Jurkat, Clone E6-1 (cell line): ENCODE measurements around the gene IQSEC1.
A peak's percentile ranks its signal among the peaks of the same experiment; 100 is the strongest.

Experiments used
- DNase-seq: peaks from one replicate; pipeline ENCODE4 v3.0.0-alpha.2; 2011; ENCODE audit warnings: low read depth, low spot score
- H3K4me3 ChIP-seq: 2 replicates; pipeline ENCODE4 v1.5.1; 2011; ENCODE audit warnings: mild to moderate bottlenecking, low read length, control low read depth, moderate library complexity

Gene IQSEC1

DNA sequence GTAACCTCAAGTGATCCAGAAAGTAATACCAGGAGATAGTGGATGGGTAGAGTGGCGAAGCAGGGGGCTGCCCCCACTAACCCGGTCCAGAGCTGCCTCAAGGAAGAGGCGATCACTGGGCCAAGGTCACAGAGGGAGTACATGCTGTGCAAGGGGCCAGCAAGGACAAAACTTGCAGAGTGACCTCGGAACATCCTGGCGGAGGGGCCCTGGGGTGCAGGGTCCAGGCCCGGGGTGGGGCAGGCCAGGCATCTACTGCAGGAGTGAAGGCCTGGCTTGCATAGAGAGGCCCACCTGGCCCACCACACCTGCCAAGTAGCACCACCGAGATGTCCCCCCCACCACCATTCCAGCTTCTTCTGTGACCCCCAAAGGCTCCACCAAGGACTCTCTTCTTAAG lies 17.6 kb downstream of the IQSEC1 start:
- no peak overlapping the region for H3K4me3 ChIP-seq
- DNase-seq = no peak

DNA sequence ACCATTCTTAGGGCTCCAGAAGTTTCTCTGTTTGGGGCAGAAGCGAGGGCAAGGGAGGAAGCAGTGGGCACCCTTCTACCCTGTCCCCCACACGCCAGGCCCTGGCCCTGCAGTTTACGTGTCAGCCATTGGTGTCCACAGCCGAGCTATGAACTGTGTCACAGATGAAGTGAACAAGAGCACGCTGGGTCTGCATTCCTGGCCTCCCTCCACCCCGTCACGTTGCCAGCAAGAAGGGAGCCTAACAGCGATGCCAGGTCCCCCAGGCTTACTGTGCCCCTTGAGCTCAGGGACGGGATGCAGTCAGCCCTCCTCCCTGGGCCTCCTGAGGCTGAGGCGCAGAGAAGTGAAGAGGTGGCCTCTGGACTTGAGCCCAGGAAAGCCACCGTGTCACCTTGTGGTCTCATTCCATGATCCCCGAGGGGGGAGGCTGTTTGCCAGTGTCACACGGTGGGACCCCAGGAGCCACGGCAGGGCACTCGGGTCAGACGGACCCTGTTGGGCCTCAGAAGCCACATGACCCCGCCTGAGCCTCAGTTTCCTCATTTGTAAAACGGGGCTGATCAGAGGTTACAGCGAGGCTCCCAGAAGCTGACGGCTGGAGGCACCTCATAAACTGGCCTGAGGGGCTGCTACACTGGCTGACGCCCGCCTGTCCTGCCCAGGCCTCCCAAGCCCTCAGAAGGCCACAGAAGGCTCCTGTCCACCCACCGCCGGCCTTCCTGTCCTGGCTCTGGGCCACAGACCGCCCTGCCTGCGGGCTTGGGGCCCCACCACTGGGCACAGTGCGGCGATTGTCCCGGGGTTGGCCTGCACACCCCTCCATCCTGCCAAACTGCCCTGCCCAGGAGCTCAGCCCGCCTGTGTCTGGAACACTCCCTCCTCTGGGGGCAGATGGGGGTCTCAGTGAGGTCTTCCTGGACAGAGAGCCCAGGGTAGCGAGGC lies 18.6 kb downstream of the IQSEC1 start:
- DNase-seq = no peak
- no peak overlapping the region for H3K4me3 ChIP-seq

DNA sequence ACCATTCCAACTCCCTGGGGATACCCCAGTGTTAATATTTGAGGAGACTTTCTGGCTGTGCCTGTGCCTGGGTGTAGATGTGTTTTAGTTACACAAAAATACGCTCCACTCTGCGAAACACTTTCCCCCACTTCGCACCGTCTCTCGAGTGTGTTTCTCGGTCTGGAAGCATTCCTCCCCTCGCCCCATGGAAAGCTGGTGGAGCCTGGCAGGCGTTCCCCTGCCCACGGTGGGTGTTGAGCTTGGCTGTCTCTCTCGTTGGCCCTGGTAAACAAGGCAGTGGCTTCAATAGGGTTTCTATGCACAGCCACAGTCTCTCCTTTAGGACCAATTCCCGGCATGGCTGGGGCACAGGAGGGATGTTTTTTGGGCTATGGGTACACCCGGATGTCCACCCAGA lies 19.3 kb downstream of the IQSEC1 start:
- DNase-seq = no peak
- no peak overlapping the region for H3K4me3 ChIP-seq

DNA sequence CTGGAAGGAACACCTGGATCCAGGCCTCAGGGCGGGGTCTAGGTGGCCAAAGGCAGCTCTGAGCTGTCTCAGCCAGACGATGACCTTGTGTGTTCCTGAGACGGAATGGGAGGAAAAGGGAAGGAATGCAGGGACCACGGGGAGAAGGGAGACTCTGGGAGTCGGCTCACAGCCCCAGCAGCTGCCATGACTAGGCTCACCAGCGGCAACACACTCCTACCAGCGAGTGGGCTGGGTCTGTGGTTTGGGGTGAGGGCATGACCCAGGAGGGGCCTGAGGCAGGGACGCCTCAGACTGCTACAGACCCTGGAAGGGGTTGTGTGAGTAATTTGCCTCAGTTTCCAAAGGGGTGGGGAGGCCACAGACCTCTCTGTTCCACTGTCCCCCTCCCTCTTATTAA lies 19.8 kb downstream of the IQSEC1 start:
- no peak overlapping the region for H3K4me3 ChIP-seq
- DNase-seq = no peak

DNA sequence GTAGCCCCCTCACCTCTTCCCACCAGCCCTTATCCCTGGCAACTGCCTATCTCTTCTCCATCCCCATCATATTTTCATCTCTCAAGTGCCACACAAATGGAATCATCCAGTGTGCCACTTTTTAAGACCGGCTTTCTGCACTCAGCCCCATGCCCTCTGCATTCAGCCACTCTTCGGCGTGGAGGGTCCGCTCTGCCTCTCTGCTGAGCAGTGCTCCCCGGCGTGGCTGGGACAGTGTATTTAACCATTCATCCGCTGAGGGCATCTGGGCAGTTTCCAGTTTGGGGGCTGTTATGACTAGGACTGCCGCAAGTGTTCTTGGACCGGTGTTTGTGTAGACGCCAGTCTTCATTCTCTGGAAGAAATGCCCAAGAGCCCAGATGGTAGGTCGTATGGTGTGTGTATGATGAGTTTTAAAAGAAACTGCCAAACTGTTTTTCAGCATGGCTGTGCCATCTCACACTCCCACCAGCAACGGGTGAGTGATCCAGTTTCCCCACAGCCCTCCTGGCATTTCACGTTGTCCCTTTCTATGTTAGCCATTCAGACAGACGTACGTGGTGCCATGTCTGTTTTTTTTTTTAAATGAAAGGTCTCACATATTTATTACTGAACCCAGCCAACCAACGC lies 20.9 kb downstream of the IQSEC1 start:
- no peak for DNase-seq
- no peak overlapping the region for H3K4me3 ChIP-seq

DNA sequence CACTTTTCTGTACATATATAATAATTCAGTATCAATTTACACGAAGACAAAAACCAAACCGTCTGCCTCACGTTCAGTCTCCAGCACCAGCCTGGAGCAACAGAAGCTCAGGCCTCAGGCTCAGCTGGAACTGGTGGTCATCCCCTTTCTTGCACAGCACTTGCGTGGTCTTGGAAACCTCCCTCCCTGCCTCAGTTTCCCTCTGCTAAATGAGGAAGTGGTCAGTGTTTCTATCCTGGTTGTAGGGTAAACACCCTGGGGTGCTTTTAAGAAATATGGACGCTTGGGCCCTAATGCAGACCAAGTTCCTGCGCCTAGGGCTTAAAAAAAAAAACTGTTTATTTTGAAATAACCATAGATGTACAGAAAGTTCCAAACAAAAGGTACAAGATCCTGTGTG lies 21.6 kb downstream of the IQSEC1 start:
- DNase-seq = no peak
- no peak overlapping the region for H3K4me3 ChIP-seq

DNA sequence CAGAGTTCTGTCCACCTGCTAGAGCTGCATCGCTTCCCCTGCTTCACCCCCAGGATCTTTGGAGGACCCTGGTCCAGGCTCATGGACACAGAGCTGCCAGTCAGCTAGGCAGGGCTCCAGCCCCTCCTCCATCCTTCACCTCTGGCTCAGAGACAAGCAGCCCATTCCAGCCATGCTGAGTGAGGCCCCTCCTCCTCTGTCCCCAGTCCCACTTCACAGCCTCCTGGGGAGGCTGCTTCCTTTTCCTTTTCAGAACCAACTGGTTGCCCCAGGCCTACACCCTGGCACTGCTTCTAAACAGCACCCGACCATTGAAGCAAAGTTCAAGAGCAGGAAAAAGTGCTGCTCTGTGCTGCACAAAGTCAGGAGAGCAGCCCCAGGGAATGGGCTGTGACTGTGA lies 22.2 kb downstream of the IQSEC1 start:
- no peak for DNase-seq
- H3K4me3 ChIP-seq = no peak overlapping the region

DNA sequence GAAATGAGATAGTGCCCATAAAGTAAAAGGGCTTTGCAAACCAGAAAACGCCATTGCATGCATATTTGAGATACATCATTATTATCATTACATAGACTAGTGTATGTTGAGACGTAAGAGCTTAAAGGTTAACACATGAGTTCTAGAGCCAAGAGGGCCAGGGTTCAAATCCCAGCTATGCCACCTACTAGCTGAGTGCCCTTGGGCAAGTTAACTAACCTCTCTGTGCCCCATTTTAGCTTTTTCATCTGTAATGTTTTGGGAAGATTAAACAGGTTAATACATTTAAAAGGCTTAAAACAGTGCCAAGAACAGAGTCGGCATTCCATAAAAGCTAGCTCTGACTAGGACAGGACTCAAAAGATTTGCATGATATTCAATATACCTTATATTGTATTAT lies 22.8 kb downstream of the IQSEC1 start:
- no peak for DNase-seq
- H3K4me3 ChIP-seq = no peak overlapping the region

DNA sequence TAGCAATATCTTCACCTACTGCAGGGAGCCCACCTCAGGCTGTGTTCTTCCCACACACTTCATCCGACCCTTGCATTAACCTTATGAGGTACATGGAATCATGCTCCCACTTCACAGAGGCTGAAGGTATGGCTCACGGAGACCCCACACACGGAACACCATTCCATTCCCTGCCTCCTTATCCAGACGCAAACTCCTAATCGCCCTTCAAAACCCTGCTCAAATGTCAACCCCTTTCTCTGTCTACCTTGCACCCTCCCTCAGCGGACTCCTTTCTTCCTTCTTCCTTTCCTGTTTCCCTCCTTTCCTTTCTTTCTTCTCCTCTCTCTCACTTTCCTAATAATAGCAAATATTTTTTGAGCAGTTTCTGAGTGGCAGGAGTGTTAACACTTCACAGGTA lies 23.8 kb downstream of the IQSEC1 start:
- DNase-seq = no peak
- no peak overlapping the region for H3K4me3 ChIP-seq

DNA sequence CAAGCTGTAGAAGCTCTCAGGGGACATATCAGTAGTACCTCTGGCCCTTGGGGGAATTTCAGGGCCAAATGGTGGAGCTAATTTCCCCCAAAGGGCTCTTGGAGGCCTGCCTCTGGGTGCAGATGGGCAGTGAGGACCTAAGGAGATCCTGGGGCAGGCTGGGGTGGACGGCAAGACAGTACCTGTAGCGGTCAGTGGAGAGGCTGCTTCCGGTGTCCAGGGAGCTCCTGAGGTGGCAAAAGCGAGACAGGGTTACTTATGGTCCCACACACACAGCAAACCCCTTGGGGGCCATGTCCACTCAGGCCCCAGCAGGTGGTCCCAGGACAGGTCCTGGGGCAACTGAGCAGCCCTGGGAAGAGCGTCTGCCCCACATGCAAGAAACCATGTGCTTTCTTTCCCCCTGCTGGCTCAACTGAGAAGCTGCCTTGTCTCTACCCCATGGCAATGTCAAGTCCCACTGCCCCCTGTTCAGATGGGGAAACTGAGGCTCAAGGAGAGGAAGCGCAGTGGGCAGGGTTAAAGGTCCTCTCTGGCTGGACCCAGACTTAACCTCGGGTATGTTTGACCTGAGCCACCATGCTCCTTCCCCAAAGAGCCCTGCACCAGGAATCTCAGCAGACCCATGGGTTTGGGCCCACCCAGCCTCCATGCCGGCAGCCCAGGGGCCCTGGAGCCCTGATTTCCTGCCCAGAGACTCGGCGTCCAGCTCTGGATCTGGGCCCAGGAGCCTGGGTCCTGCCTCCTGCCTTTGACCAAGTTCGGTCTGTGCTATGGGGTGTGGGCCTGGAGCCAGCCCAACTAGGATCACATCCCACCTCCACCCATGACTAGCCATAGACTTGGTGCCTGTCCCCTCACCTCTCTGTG lies 25.7 kb downstream of the IQSEC1 start:
- H3K4me3 ChIP-seq = no peak overlapping the region
- no peak for DNase-seq

DNA sequence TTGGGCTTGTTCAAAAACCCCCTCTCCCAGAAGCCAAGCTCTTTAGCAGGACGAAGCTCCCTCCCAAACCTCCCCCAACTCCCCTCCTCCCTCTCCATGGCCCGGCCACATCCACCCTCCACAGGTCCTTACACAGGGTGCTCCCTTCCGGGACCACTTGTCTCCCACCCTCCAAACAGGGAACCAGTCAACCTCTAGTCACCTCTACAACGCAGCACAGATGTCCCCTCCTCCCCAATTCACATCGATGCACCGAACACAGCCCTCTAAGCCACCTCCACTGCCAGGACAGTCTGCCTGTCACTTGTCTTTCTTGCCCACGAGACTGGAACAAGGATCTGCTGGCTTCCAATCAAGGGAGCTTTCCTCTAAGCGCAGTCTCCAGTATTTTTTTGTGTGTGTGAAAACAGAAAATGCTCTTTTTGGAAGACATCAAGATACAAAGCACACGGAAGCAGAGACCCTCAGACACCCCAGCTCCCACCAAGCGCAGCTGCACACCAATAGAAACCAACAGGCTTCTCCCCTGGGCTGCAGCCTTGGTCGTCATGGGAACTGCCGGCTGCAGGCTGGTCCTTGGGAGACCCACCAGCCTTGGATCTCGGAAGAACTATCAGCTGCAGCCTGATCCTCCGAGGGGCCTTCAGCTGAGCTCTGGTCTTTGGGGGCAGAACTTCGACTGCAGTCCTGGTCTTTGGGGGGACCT lies 26.5 kb downstream of the IQSEC1 start:
- no peak for DNase-seq
- H3K4me3 ChIP-seq = no peak overlapping the region

DNA sequence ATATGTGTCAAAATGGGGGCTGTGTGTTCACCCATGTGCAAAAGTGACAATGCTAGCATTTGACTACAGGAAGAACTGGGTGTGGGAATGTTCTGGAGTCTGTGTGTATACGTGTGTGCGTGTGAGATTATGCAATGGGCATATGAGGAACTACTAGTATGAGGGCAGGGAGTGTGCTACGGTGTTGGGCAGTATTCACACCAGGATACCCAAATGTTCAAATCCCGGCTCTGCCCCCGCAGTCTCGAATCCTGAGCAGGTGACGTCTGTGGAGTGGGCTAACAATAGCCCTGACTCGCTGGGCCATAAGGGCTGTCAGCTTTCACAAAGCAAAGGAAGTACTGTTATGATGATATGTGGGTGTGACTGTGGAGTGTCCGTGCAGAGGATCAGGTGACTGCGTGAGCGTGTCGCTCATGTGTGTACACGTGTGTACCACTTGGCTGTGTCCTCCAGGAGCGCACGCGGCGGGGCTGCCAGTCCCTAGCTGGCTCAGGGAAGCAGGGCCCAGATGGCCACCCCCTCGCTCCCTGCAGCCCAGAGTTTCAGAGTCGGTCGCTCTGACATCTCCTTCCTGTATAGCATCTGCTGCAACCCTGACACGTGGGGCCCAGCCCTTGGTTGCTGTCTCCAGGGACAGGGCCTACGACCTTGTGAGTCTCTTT lies 27.2 kb downstream of the IQSEC1 start:
- no peak overlapping the region for H3K4me3 ChIP-seq
- DNase-seq = no peak

DNA sequence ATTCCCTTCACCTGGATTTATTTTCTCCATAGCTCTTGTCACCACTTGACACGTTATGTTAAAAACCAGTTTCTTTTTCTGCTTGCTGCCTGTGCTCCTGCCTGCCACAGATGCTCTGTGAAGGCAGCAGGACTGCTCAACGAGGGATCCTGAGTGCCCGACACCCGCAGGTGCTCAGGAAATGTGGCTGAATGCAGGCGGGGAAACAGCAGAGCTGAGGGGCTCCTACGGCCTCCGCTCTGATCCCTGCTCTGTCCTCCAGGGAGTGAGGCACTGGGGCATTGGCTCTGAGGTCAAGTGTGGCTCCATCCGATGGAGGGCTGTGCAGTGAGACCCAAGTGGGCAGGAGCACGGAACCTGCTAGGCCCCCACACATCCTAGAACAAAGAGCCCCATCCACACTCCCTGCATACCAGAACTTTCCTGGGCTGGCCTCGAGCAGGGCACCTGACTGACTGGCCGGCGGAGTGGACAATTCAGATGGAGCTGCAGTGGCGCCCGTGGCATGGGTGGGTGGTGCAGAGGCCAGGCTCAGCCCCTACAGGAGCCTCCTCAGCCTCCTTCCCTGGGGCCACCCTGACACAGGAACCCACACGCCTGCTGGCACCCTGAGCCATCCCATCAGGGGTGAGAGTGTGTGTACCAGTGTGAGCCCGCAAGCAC lies 27.9 kb downstream of the IQSEC1 start:
- H3K4me3 ChIP-seq = no peak overlapping the region
- peak; percentile 44 for DNase-seq

DNA sequence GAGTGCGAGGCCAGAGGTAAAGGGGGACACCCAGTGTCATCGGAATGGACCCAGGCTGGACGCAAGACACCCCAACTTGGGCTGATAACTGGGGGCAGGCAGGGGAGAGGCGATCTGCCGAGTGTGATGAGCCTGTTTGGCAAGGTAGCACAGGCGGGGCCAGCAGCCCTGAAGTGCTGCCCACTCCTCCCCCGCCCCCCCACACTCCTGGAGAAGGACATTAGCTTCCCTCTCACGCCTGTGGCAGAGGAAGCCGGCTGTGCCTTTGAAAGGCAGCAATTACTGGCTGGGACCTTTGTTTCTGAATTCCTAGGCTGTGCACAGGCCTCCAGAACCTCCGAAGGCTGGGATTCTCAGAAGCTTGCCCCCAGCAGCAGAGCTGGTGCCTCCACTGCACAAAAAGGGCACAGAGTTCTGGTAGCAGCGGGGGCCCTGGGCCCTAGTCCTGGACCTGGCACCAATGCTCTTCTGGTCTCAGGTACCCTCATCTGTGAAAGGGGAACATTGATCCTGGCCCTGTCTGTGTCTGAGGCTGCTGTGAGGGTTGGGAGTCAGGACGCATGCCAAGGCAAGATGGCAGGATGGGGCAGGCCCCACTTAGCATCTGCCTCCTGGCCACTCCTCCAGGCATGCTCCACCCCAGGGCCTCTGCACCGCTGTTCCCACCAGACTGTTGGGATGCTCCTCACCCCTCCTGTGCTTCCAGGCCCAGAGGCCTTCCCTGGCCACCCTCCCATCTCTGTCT lies 28.6 kb downstream of the IQSEC1 start:
- no peak overlapping the region for H3K4me3 ChIP-seq
- no peak for DNase-seq

DNA sequence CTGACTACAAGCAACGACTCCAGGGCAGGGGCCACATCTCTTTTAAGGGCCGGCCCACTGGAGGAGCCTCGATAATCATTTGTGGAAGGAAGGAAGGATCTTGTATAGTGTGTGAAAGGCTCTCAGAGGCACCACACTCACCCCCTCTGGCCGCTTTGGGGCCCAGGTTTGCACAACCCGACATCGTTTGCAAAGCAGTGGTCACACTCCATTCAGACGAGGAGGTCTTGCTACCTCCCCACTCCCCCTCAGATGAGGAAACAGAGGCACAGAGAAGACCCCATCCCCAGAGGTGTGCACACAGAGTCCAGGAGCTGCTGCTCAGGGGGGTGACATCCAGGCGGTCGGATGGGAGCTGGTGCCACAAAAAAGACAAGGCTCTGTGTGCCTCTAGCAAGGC lies 29.6 kb downstream of the IQSEC1 start:
- DNase-seq = no peak
- H3K4me3 ChIP-seq = no peak overlapping the region

DNA sequence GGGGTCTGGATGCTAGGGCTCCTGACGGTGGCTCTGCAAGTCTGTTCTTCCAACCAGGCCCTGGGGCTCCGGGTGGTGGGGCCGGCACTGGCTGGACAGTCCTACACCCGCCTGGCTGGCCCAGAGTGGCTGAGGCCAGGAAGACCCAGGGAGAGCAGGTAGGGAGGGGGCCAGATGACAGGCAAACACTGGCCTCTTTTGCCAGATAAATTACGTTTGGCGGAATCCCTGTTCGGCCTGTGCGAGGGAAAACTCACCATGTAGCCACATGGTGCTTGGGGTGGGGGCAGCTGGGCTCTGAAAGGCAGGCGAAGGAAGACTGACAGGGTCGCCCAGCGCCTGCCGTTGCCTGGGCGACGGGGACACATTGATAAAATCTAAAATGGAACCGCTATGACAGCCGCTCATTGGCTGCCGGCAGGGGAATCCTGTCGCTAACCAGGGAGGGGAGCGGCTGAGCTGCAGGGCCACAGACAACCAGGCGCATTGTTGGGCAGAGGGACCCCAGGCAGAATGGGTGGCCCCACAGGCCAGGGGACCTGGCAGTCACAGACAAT lies 30.4 kb downstream of the IQSEC1 start:
- no peak for DNase-seq
- no peak overlapping the region for H3K4me3 ChIP-seq

DNA sequence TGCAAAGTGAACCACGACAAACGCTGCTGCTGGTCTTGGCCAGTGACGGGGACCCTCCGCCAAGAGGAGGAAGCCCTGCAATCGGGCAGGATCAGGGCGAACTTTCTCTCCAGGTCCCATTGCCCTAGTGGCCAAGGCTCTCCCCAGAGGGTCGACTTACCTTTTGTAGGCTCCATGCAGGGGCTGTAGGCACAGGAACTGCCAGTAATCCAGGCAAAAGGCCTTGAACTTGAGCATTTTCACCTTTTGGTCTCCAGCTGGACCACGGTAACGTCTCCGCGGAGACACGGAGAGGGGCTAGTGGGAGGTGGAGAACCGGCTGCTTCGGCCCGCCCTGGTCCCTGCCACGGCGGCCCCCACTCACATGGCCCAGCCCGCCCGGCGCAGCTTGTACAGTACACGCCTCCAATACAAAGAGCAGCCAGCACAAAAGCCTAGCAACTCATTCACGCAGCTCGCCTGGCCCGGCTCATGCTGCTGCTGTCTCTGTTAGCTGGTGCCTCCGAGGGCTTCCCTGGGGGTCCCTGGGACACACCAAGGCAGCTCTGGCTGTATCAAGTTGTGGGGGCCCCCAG lies 31.0 kb downstream of the IQSEC1 start:
- DNase-seq = no peak
- H3K4me3 ChIP-seq = no peak overlapping the region
